Mesendoderm (in vitro differentiated cells): Measurements from ENCODE around the gene SMAP2.
"Not testable (repeated sequence)": the region's sequence is repeated elsewhere in the genome, so short reads cannot be mapped to it uniquely, and the experiment has no call there.

Source experiments
- DNase-seq: peaks from one replicate; pipeline ENCODE4 v3.0.0; 2013
- H2AK5ac ChIP-seq: 2 replicates; pipeline ENCODE4 v1.6.1; 2013; ENCODE audit warnings: low read length, inconsistent platforms
- H2BK120ac ChIP-seq: 2 replicates; pipeline ENCODE4 v1.6.1; 2013; ENCODE audit warnings: low read depth, mild to moderate bottlenecking, low read length, moderate library complexity, mixed read lengths
- H2BK15ac ChIP-seq: replicated peaks from 2 replicates; pipeline ENCODE4 v1.6.1; 2013; ENCODE audit warnings: low read depth, mild to moderate bottlenecking, moderate library complexity
- H2BK5ac ChIP-seq: 2 replicates; pipeline ENCODE4 v1.6.1; 2013; ENCODE audit warnings: low read length, inconsistent platforms
- H3K18ac ChIP-seq: 2 replicates; pipeline ENCODE4 v1.6.1; 2013; ENCODE audit warnings: mild to moderate bottlenecking, low read length, mixed read lengths
- H3K23ac ChIP-seq: one replicate; pipeline ENCODE4 v1.6.1; 2013; ENCODE audit warnings: low read length
- H3K27ac ChIP-seq: 2 replicates; pipeline ENCODE4 v1.5.1; 2013; ENCODE audit warnings: low read depth, mild to moderate bottlenecking, inconsistent platforms, low read length, moderate library complexity
- H3K27me3 ChIP-seq: 2 replicates; pipeline ENCODE4 v1.6.1; 2013; ENCODE audit warnings: low read length, control low read depth, mild to moderate bottlenecking, inconsistent platforms; ENCODE audit not compliant: insufficient read depth, poor library complexity
- H3K36me3 ChIP-seq: 2 replicates; pipeline ENCODE4 v1.6.1; 2013; ENCODE audit warnings: low read length, inconsistent platforms; ENCODE audit not compliant: control insufficient read depth, insufficient read depth
- H3K4ac ChIP-seq: one replicate; pipeline ENCODE4 v1.6.1; 2013; ENCODE audit warnings: low read depth, mild to moderate bottlenecking, low read length, moderate library complexity
- H3K4me1 ChIP-seq: 2 replicates; pipeline ENCODE4 v1.6.1; 2013; ENCODE audit warnings: low read depth, low read length, inconsistent platforms; ENCODE audit not compliant: control insufficient read depth
- H3K4me2 ChIP-seq: 2 replicates; pipeline ENCODE4 v1.6.1; 2013; ENCODE audit warnings: low read length
- H3K4me3 ChIP-seq: 2 replicates; pipeline ENCODE4 v1.5.1; 2013; ENCODE audit warnings: mild to moderate bottlenecking, low read length
- H3K56ac ChIP-seq: one replicate; pipeline ENCODE4 v1.6.1; 2013; ENCODE audit warnings: low read length
- H3K79me1 ChIP-seq: 2 replicates; pipeline ENCODE4 v1.6.1; 2013; ENCODE audit warnings: low read length, inconsistent platforms
- H3K79me2 ChIP-seq: 2 replicates; pipeline ENCODE4 v1.6.1; 2013; ENCODE audit warnings: mild to moderate bottlenecking, low read length; ENCODE audit not compliant: control insufficient read depth, insufficient read depth
- H3K9ac ChIP-seq: 2 replicates; pipeline ENCODE4 v1.6.1; 2013; ENCODE audit warnings: low read length, inconsistent platforms
- H4K5ac ChIP-seq: one replicate; pipeline ENCODE4 v1.6.1; 2013; ENCODE audit warnings: low read length
- H4K8ac ChIP-seq: one replicate; pipeline ENCODE4 v1.6.1; 2013; ENCODE audit warnings: low read depth, mild to moderate bottlenecking, control low read depth, low read length, moderate library complexity
- WGBS: extraction: QIAGEN DNeasy Blood & Tissue Kit; methylation state at CpG from one replicate; pipeline ENCODE4 v1.1.7; 2013; ENCODE audit warnings: low lambda C conversion rate, missing lambda C conversion rate; ENCODE audit not compliant: insufficient coverage; ENCODE audit errors: extremely low coverage; 5-methylcytosine and 5-hydroxymethylcytosine counted together

The SMAP2 gene

GRCh38 chr1:40385437-40386358 lies 12.2 kb downstream of the SMAP2 start:
- H4K5ac ChIP-seq, result no peak overlapping the region
- no peaks in the 10 kb centered on the region for H3K79me2 ChIP-seq
- DNase-seq, result no peak
- no peak overlapping the region for H3K23ac ChIP-seq
- H2BK120ac ChIP-seq, result no peak overlapping the region
- no peak overlapping the region for H3K56ac ChIP-seq
- H3K27ac ChIP-seq, result no peak overlapping the region
- no peak overlapping the region for H2AK5ac ChIP-seq
- no peaks in the 10 kb centered on the region for H3K36me3 ChIP-seq
- H3K27me3 ChIP-seq, result no peaks in the 10 kb centered on the region
- WGBS, result no CpG with 5 or more reads among the region's 6 CpGs
- H3K4me2 ChIP-seq, result no peak overlapping the region
- no peak overlapping the region for H3K9ac ChIP-seq
- no peak overlapping the region for H3K4ac ChIP-seq
- H3K18ac ChIP-seq, result no peak overlapping the region
- H3K4me1 ChIP-seq, result no peaks in the 10 kb centered on the region
- no peak overlapping the region for H3K4me3 ChIP-seq
- peaks cover 2% of the 10 kb centered on the region for H3K79me1 ChIP-seq
- H4K8ac ChIP-seq, result no peak overlapping the region
- H2BK15ac ChIP-seq, result no peak overlapping the region
- H2BK5ac ChIP-seq, result no peak overlapping the region

GRCh38 chr1:40386359-40386723 lies 12.8 kb downstream of the SMAP2 start:
- H3K79me1 ChIP-seq, result peaks cover 2% of the 10 kb centered on the region
- no peak overlapping the region for H2BK120ac ChIP-seq
- H2AK5ac ChIP-seq, result no peak overlapping the region
- no peak overlapping the region for H3K4me3 ChIP-seq
- no peak overlapping the region for H3K18ac ChIP-seq
- no peak overlapping the region for H2BK5ac ChIP-seq
- no peak overlapping the region for H3K4me2 ChIP-seq
- no peak overlapping the region for H3K9ac ChIP-seq
- H3K79me2 ChIP-seq, result no peaks in the 10 kb centered on the region
- H3K56ac ChIP-seq, result no peak overlapping the region
- no peak for DNase-seq
- no peaks in the 10 kb centered on the region for H3K4me1 ChIP-seq
- H3K36me3 ChIP-seq, result no peaks in the 10 kb centered on the region
- H2BK15ac ChIP-seq, result no peak overlapping the region
- H3K23ac ChIP-seq, result no peak overlapping the region
- no peak overlapping the region for H3K27ac ChIP-seq
- H4K5ac ChIP-seq, result no peak overlapping the region
- H3K4ac ChIP-seq, result no peak overlapping the region
- WGBS, result no CpG with 5 or more reads among the region's 3 CpGs
- H3K27me3 ChIP-seq, result no peaks in the 10 kb centered on the region
- no peak overlapping the region for H4K8ac ChIP-seq

DNA sequence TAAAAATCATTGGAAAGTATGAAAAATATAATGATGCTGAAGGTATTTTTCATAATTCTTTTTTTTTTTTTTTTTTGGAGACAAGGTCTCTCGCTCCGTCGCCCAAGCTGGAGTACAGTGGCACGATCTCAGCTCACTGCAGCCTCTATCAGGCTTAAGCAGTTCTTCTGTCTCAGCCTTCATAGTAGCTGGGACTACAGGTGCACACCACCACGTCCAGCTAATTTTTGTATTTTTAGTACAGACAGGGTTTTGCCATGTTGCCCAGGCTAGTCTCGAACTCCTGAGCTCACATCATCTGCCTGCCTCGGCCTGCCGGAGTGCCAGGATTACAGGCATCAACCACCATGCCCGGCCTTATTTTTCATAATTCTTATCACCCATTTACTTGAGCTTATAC lies 13.3 kb downstream of the SMAP2 start:
- Histone ChIP-seq H3K4me3 (no peak overlapping the region), H4K5ac (no peak overlapping the region), H3K4ac (no peak overlapping the region), H3K79me1 (peaks cover 2% of the 10 kb centered on the region), H3K56ac (no peak overlapping the region), H3K18ac (no peak overlapping the region), H4K8ac (no peak overlapping the region), H3K27ac (no peak overlapping the region), H2BK15ac (no peak overlapping the region), H3K79me2 (no peaks in the 10 kb centered on the region), H3K23ac (no peak overlapping the region), H3K9ac (no peak overlapping the region), H3K27me3 (no peaks in the 10 kb centered on the region), H3K36me3 (no peaks in the 10 kb centered on the region), H2BK5ac (no peak overlapping the region), H3K4me1 (no peaks in the 10 kb centered on the region), H2BK120ac (no peak overlapping the region), H2AK5ac (no peak overlapping the region), H3K4me2 (no peak overlapping the region)
- DNase-seq, result no peak
- no CpG with 5 or more reads among the region's 9 CpGs for WGBS

DNA sequence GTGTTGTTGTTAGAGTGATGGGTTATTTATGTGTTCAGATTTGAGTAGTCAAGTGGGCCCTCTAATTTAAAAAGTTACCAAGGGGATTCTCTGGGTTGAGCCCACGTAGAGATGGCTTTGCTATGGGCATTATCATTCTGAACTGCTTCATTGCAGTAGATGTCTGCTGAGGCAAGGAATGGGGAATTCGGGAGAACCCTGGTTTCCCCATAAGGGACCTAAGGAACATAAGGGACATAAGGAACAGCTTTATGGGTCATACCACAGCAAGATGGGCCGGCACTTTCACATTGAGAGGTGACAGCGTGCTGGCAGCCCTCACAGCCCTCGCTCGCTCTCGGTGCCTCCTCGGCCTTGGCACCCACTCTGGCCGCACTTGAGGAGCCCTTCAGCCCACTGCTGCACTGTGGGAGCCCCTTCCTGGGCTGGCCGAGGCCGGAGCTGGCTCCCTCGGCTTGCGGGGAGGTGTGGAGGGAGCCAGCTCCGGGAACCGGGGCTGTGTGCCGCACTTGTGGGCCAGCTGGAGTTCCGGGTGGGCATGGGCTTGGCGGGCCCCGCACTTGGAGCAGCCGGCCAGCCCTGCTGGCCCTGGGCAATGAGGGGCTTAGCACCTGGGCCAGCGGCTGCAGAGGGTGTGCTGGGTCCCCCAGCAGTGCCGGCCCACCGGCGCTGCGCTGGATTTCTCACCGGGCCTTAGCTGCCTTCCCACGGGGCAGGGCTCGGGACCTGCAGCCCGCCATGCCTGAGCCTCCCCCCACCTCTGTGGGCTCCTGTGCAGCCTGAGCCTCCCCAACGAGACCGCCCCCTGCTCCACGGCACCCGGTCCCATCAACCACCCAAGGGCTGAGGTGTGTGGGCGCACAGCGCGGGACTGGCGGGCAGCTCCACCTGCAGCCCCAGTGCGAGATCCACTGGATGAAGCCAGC lies 14.1 kb downstream of the SMAP2 start:
- not testable (repeated sequence) for H3K79me2 ChIP-seq, H3K56ac ChIP-seq, H2BK120ac ChIP-seq, H3K4me3 ChIP-seq, H3K4ac ChIP-seq, H3K23ac ChIP-seq, H2BK15ac ChIP-seq, H3K18ac ChIP-seq, H3K4me2 ChIP-seq, H3K4me1 ChIP-seq, H4K5ac ChIP-seq, H3K79me1 ChIP-seq, H3K36me3 ChIP-seq, H3K27me3 ChIP-seq, H4K8ac ChIP-seq, DNase-seq, H2AK5ac ChIP-seq, H3K9ac ChIP-seq, H2BK5ac ChIP-seq, H3K27ac ChIP-seq
- no CpG with 5 or more reads among the region's 38 CpGs for WGBS

GRCh38 chr1:40388456-40389321 lies 15.2 kb downstream of the SMAP2 start:
- WGBS, result no CpG with 5 or more reads among the region's 28 CpGs
- not testable (repeated sequence) for H3K27ac ChIP-seq

More at GRCh38 chr1:40388456-40389321, 15.2 kb downstream of the SMAP2 start:
- H3K4ac ChIP-seq, H3K79me2 ChIP-seq, H2BK120ac ChIP-seq, H3K56ac ChIP-seq, H3K27me3 ChIP-seq, H3K18ac ChIP-seq, H2BK5ac ChIP-seq, H3K9ac ChIP-seq, DNase-seq, H2AK5ac ChIP-seq, H3K79me1 ChIP-seq, H4K5ac ChIP-seq, H3K4me1 ChIP-seq, H3K4me3 ChIP-seq, H4K8ac ChIP-seq, H3K36me3 ChIP-seq, H3K4me2 ChIP-seq, H2BK15ac ChIP-seq, H3K23ac ChIP-seq: not testable (repeated sequence)
